PC-9 (cell line): ENCODE results near the gene TBX6. TPM values are rescaled to one million over a fixed set of nuclear protein-coding genes. Genes with fewer than 3 reads are reported as not detected.

Experiments
- BruUV-seq: library from RNA; stranded (reverse); fragments of 400-500 nt; replicated peaks from 2 replicates; lab custom pipeline; 2021; lab: Mats Ljungman, UMichigan
- CTCF ChIA-PET: fragments of 300-600 bp; sonication (Branson Sonifier 250); formaldehyde crosslinking; loops from one replicate; lab custom pipeline; 2022; ENCODE audit warnings: antibody characterized with exemption; lab: Charles Lee
- POLR2A ChIA-PET: fragments of 300-600 bp; sonication (Branson Sonifier 250); formaldehyde crosslinking; loops from one replicate; lab custom pipeline; 2022; ENCODE audit warnings: antibody characterized with exemption; ENCODE audit not compliant: unreplicated experiment; lab: Charles Lee
- DNase-seq, 2 experiments: peaks; one replicate each; pipeline versions ENCODE4 v3.0.0 to v3.0.0-alpha.2; 2015 to 2022; ENCODE audit warnings: mixed read lengths in 1 of 2
- H2AFZ ChIP-seq: fragments of 200-600 bp; sonication (generic); 2 replicates; pipeline ENCODE4 v1.8.1; 2017; ENCODE audit warnings: antibody characterized with exemption
- H3F3A ChIP-seq: fragments of 200-600 bp; sonication (generic); 2 replicates; pipeline ENCODE4 v1.8.1; 2017; ENCODE audit warnings: antibody characterized with exemption, mild to moderate bottlenecking, low read depth; ENCODE audit not compliant: insufficient read depth
- H3K27ac ChIP-seq: fragments of 200-600 bp; sonication (generic); 2 replicates; pipeline ENCODE4 v1.6.1; 2016; ENCODE audit warnings: mixed run types
- H3K27me3 ChIP-seq: fragments of 200-600 bp; sonication (generic); 2 replicates; pipeline ENCODE4 v1.6.1; 2016; ENCODE audit warnings: low read depth, mixed run types; ENCODE audit not compliant: insufficient read depth
- H3K36me3 ChIP-seq: fragments of 200-600 bp; sonication (generic); 2 replicates; pipeline ENCODE4 v1.6.1; 2016; ENCODE audit warnings: low read depth, mixed run types
- H3K4me1 ChIP-seq: fragments of 200-600 bp; sonication (generic); replicated peaks from 2 replicates; pipeline ENCODE4 v1.6.1; 2016; ENCODE audit warnings: mixed run types; ENCODE audit not compliant: insufficient read depth
- H3K4me2 ChIP-seq: fragments of 200-600 bp; sonication (generic); 2 replicates; pipeline ENCODE4 v1.6.1; 2017; ENCODE audit warnings: mixed run types
- H3K4me3 ChIP-seq: fragments of 200-600 bp; sonication (generic); 2 replicates; pipeline ENCODE4 v1.6.1; 2016; ENCODE audit warnings: mixed run types
- H3K79me2 ChIP-seq: fragments of 200-600 bp; sonication (generic); 2 replicates; pipeline ENCODE4 v1.6.1; 2017; ENCODE audit warnings: low read depth, mixed run types
- H3K9me2 ChIP-seq: fragments of 200-600 bp; sonication (generic); 2 replicates; pipeline ENCODE4 v1.8.1; 2017; ENCODE audit warnings: mild to moderate bottlenecking; ENCODE audit not compliant: insufficient read depth
- H3K9me3 ChIP-seq: fragments of 200-600 bp; sonication (generic); 2 replicates; pipeline ENCODE4 v1.8.1; 2016; ENCODE audit warnings: low read depth; ENCODE audit not compliant: insufficient read depth
- H4K20me1 ChIP-seq: fragments of 200-600 bp; sonication (generic); 2 replicates; pipeline ENCODE4 v1.8.1; 2017; ENCODE audit not compliant: insufficient read depth
- EZH2 ChIP-seq: fragments of 200-600 bp; sonication (generic); IDR thresholded peaks from 2 replicates; pipeline ENCODE4 v1.8.0; 2017; ENCODE audit warnings: antibody characterized with exemption, low read depth
- intact Hi-C: fragments of 100-400 bp; cut with micrococcal nuclease; formaldehyde crosslinking; loops from one replicate; pipeline ENCODE4 v1.10.0; 2022; ENCODE audit not compliant: unreplicated experiment
- total RNA-seq: library from RNA; stranded (reverse); gene quantifications from 2 replicates; pipeline ENCODE4 v1.2.3, GENCODE V29; 2021
- TF ChIP-seq, protein P1 (sequence below): fragments of 200-600 bp; sonication (generic); conservative IDR thresholded peaks from 2 replicates; pipeline ENCODE4 v1.6.1; 2017; ENCODE audit warnings: mixed run types, antibody characterized with exemption, mild to moderate bottlenecking, moderate library complexity

Gene TBX6
- total RNA-seq, 1 experiment from 2014 or later, result 8.3 TPM

DNA sequence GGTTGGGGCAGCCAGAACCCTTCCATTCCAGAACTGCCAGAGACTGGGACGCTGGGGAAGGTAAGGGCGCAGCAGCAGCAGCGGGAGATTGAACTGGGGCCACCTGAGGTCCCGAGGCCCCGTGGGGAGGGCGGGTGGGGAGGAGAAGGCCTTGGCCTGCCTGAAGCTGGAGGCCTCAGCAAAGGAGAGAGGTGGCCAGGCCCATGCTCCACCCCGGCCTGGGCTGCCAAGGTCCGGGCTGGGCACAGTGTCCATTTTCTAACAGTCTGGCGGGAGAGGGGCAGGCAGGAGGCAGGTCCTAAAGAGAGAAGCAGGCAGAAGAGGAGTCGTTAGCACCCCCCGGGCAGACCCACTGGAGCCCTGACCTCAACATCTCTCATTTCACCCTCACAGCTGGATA, 22.7 kb upstream of the TBX6 start:
- DNase-seq, result no peak
- BruUV-seq, result no TSS peak
- Histone ChIP-seq H3K4me3 (no peak overlapping the region), H3K27me3 (no peaks in the 10 kb centered on the region), H3K9me3 (no peaks in the 10 kb centered on the region), H3F3A (peaks cover 49% of the 10 kb centered on the region), H3K4me2 (peak overlapping the region; percentile 72), H3K79me2 (no peaks in the 10 kb centered on the region), H3K27ac (peak overlapping the region; percentile 56), H4K20me1 (peaks cover 3% of the 10 kb centered on the region; the same call in 1 of the 2 replicates), H2AFZ (no peak overlapping the region), H3K4me1 (peaks cover 55% of the 10 kb centered on the region), H3K9me2 (no peaks in the 10 kb centered on the region), H3K36me3 (no peaks in the 10 kb centered on the region)
- POLR2A ChIA-PET, result interaction anchor here (0.6 kb wide), 3 partner anchors 11 to 661 kb away, joined by 4 read pairs; no protein-coding TSS in a partner anchor
- no peak for TF ChIP-seq EZH2
- TF ChIP-seq, protein P1, sequence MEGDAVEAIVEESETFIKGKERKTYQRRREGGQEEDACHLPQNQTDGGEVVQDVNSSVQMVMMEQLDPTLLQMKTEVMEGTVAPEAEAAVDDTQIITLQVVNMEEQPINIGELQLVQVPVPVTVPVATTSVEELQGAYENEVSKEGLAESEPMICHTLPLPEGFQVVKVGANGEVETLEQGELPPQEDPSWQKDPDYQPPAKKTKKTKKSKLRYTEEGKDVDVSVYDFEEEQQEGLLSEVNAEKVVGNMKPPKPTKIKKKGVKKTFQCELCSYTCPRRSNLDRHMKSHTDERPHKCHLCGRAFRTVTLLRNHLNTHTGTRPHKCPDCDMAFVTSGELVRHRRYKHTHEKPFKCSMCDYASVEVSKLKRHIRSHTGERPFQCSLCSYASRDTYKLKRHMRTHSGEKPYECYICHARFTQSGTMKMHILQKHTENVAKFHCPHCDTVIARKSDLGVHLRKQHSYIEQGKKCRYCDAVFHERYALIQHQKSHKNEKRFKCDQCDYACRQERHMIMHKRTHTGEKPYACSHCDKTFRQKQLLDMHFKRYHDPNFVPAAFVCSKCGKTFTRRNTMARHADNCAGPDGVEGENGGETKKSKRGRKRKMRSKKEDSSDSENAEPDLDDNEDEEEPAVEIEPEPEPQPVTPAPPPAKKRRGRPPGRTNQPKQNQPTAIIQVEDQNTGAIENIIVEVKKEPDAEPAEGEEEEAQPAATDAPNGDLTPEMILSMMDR, result no peak
- intact Hi-C loops, result loop anchor here (5.0 kb wide), 1 partner anchor 543 kb away; the partner anchor contains the start of gene FBRS
- CTCF ChIA-PET, result interaction anchor here (0.6 kb wide), 2 partner anchors 29 to 422 kb away, joined by 3 to 4 read pairs; no protein-coding TSS in a partner anchor

DNA sequence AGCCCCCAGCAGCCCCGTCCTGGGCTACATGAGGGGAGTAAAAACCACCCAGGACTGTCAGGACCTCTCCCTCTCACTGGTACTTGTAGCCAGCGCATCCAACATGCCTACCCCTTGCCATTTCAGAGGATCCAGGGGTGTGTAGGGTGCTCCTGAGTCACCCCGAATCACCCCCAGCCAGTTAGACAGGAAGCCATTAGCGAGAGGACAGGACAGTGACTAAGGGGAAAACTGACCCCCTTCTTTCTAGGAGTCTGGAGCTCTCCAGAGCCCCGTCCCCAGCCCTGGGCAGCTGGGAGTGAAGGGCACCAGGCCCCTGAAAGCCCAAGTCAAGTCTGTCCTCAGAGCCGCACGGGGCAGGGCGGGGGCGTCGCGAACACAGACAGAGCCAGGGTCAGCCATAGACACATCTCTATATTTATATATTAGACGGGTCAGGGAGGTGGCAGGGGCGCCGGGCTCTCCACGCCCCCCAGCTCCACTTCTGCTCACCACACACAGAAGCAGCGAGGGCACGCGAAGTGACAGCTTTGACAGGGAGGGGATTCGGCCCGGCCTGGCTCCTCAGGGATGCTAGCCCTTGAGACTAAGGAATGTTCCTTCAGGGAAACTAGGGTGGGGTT, 22.1 kb upstream of the TBX6 start:
- Histone ChIP-seq H3K36me3 (no peaks in the 10 kb centered on the region), H3F3A (peaks cover 49% of the 10 kb centered on the region), H2AFZ (no peak overlapping the region), H3K79me2 (no peaks in the 10 kb centered on the region), H4K20me1 (peaks cover 3% of the 10 kb centered on the region; the same call in 1 of the 2 replicates), H3K4me2 (peak overlapping the region; percentile 72), H3K27ac (peak overlapping the region; percentile 41), H3K4me1 (peaks cover 55% of the 10 kb centered on the region), H3K27me3 (no peaks in the 10 kb centered on the region), H3K4me3 (no peak overlapping the region), H3K9me2 (no peaks in the 10 kb centered on the region), H3K9me3 (no peaks in the 10 kb centered on the region)
- ChIA-PET POLR2A (interaction anchor here (0.6 kb wide), 2 partner anchors 11 to 662 kb away, joined by 4 read pairs; no protein-coding TSS in a partner anchor), CTCF (interaction anchor here (0.6 kb wide), 2 partner anchors 30 to 422 kb away, joined by 3 to 4 read pairs; no protein-coding TSS in a partner anchor)
- TF ChIP-seq, protein P1, result no peak
- no peak for TF ChIP-seq EZH2
- peak; percentile 59 to 62 for DNase-seq
- no TSS peak for BruUV-seq
- intact Hi-C loops, result loop anchor here (5.0 kb wide), 1 partner anchor 543 kb away; the partner anchor contains the start of gene FBRS

DNA sequence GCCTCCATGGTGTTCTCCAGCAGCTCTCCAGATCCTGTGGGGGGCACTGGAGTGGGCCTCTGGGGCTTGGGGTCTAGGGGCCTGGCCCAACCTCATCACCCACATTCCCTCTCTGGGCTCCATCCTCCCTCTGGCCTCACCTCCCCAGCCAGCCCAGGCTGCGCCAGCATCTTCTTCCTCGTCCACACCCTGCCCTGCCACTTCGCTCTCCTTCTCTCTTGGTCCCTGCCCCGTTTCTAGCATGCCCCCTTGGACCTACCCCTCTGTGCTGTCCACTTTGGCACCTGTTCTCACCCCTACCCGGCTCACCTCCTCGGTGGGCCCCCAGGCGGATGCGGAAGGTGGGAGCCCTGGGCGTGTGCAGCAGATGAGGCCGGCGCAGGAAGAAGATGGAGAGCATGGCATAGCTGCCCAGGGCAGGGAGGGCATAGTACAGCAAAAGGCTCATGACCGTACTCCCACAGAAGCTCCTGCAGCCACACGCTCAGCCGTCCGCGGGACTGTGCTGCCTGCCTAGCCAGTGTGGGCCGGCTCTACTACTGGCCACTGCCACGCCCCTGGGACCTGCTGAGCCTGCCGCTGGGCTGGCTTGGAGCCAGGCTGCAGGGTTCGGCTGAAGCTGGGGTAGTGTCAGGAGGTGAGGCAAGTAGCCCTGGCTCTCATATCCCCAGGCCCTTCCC, 21.4 kb upstream of the TBX6 start, which contains the start of gene GDPD3:
Gene GDPD3, minus strand, starts transcription at position 507 of the 680 bp plus-strand sequence. Its CDS starts 59 bp downstream, at position 448.
- H3K9me3 ChIP-seq, result no peaks in the 10 kb centered on the region
- peak within 1 kb of the TSS; percentile 41 for H3K27ac ChIP-seq
- H2AFZ ChIP-seq, result no peak within 1 kb of the TSS
- intact Hi-C loops, result loop anchor here (5.0 kb wide), 1 partner anchor 544 kb away; the partner anchor contains the start of gene FBRS
- no TSS peak for BruUV-seq
- H3K27me3 ChIP-seq, result no peaks in the 10 kb centered on the region
- POLR2A ChIA-PET, result no interaction called here
- H3K79me2 ChIP-seq, result no peaks in the 10 kb centered on the region
- peak within 1 kb of the TSS; percentile 72 for H3K4me2 ChIP-seq
- no peaks in the 10 kb centered on the region for H3K9me2 ChIP-seq
- H3K4me1 ChIP-seq, result peaks cover 55% of the 10 kb centered on the region
- no peaks in the 10 kb centered on the region for H3K36me3 ChIP-seq
- peak in 1 of 2 experiments; percentile 76 for DNase-seq
- CTCF ChIA-PET, result interaction anchor here (0.8 to 2.1 kb wide), 3 partner anchors 14 to 23 kb away, joined by 8 to 19 read pairs (median 9); no protein-coding TSS in a partner anchor
- H4K20me1 ChIP-seq, result peaks cover 3% of the 10 kb centered on the region; the same call in 1 of the 2 replicates
- no peak for TF ChIP-seq EZH2
- TF ChIP-seq, protein P1, result no peak
- H3K4me3 ChIP-seq, result no peak within 1 kb of the TSS; the same call in 1 of the 2 replicates
- peaks cover 49% of the 10 kb centered on the region for H3F3A ChIP-seq
